Neuronal stem cell (in vitro differentiated cells): ENCODE measurements around the gene LRFN3.

Source experiments
- DNase-seq: peaks from one replicate; pipeline ENCODE4 v3.0.0-alpha.2; 2013; ENCODE audit warnings: low spot score
- H2AFZ ChIP-seq: one replicate; pipeline ENCODE4 v1.6.1; 2013; ENCODE audit warnings: mild to moderate bottlenecking, low read length, inconsistent platforms
- H2AK5ac ChIP-seq: 2 replicates; pipeline ENCODE4 v1.6.1; 2013; ENCODE audit warnings: low read depth, mild to moderate bottlenecking, inconsistent platforms, low read length, moderate library complexity, mixed read lengths
- H2BK120ac ChIP-seq: 2 replicates; pipeline ENCODE4 v1.6.1; 2013; ENCODE audit warnings: low read depth, mild to moderate bottlenecking, inconsistent platforms, low read length, moderate library complexity, mixed read lengths
- H2BK12ac ChIP-seq: one replicate; pipeline ENCODE4 v1.6.1; 2013; ENCODE audit warnings: low read length, inconsistent platforms
- H2BK15ac ChIP-seq: 2 replicates; pipeline ENCODE4 v1.6.1; 2013; ENCODE audit warnings: mild to moderate bottlenecking, low read length, inconsistent platforms, mixed read lengths
- H2BK5ac ChIP-seq: one replicate; pipeline ENCODE4 v1.6.1; 2013; ENCODE audit warnings: inconsistent platforms, mild to moderate bottlenecking, low read length, moderate library complexity
- H3K14ac ChIP-seq: one replicate; pipeline ENCODE4 v1.6.1; 2013; ENCODE audit warnings: low read length, inconsistent platforms
- H3K18ac ChIP-seq: 2 replicates; pipeline ENCODE4 v1.6.1; 2013; ENCODE audit warnings: low read length, inconsistent platforms
- H3K23ac ChIP-seq: 2 replicates; pipeline ENCODE4 v1.6.1; 2013; ENCODE audit warnings: low read depth, mild to moderate bottlenecking, mixed read lengths, low read length, inconsistent platforms; ENCODE audit not compliant: poor library complexity
- H3K27ac ChIP-seq: replicated peaks from 3 replicates; pipeline ENCODE4 v1.5.1; 2013; ENCODE audit warnings: low read length, inconsistent platforms
- H3K27me3 ChIP-seq, 3 experiments: 2 replicates each; pipeline ENCODE4 v1.6.1; 2013; ENCODE audit warnings: low read length in 3 of 3, mild to moderate bottlenecking in 2 of 3, inconsistent platforms in 1 of 3, low read depth in 1 of 3, mixed read lengths in 1 of 3, moderate library complexity in 1 of 3; ENCODE audit not compliant: control insufficient read depth in 3 of 3, insufficient read depth in 3 of 3
- H3K36me3 ChIP-seq, 2 donors: replicated peaks in 1 of 2; 2 replicates each; pipeline ENCODE4 v1.6.1; 2013; ENCODE audit warnings: low read length in 2 of 2; ENCODE audit not compliant: control insufficient read depth in 2 of 2, insufficient read depth in 2 of 2
- H3K4ac ChIP-seq: 2 replicates; pipeline ENCODE4 v1.6.1; 2013; ENCODE audit warnings: inconsistent platforms, mild to moderate bottlenecking, low read length, moderate library complexity
- H3K4me1 ChIP-seq, 2 donors: 1 replicate in 1 of 2; 2 replicates in 1 of 2; pipeline ENCODE4 v1.6.1; 2013; ENCODE audit warnings: low read length in 2 of 2, low read depth in 1 of 2; ENCODE audit not compliant: control insufficient read depth in 2 of 2, insufficient read depth in 1 of 2
- H3K4me2 ChIP-seq: one replicate; pipeline ENCODE4 v1.6.1; 2013; ENCODE audit warnings: mild to moderate bottlenecking, low read length, inconsistent platforms; ENCODE audit not compliant: insufficient read depth, poor library complexity, severe bottlenecking
- H3K4me3 ChIP-seq, 2 donors: 2 replicates each; pipeline ENCODE4 v1.5.1; 2013; ENCODE audit warnings: low read length in 2 of 2, mild to moderate bottlenecking in 2 of 2, inconsistent platforms in 1 of 2, moderate library complexity in 1 of 2
- H3K79me1 ChIP-seq: one replicate; pipeline ENCODE4 v1.6.1; 2013; ENCODE audit warnings: low read depth, mild to moderate bottlenecking, inconsistent platforms, low read length, moderate library complexity
- H3K9ac ChIP-seq: one replicate; pipeline ENCODE4 v1.6.1; 2013; ENCODE audit warnings: mild to moderate bottlenecking, low read depth, low read length, inconsistent platforms; ENCODE audit not compliant: poor library complexity
- H3K9me3 ChIP-seq, 2 donors: replicated peaks in 1 of 2; 2 replicates each; pipeline versions ENCODE3 to v1.6.1; 2013; ENCODE audit warnings: low read length in 2 of 2, mild to moderate bottlenecking in 2 of 2, inconsistent platforms in 1 of 2, low read depth in 1 of 2, mixed read lengths in 1 of 2, moderate library complexity in 1 of 2; ENCODE audit not compliant: control insufficient read depth in 2 of 2, insufficient read depth in 1 of 2
- H4K8ac ChIP-seq: one replicate; pipeline ENCODE4 v1.6.1; 2013; ENCODE audit warnings: low read depth, mild to moderate bottlenecking, inconsistent platforms, low read length, moderate library complexity
- H4K91ac ChIP-seq: one replicate; pipeline ENCODE4 v1.6.1; 2013; ENCODE audit warnings: low read length, low read depth, mild to moderate bottlenecking, inconsistent platforms; ENCODE audit not compliant: poor library complexity
- WGBS, 2 donors: extraction: QIAGEN DNeasy Blood & Tissue Kit; methylation state at CpG; one replicate each; pipeline ENCODE4 v1.1.7; 2013; ENCODE audit warnings: missing lambda C conversion rate in 2 of 2, mixed read lengths in 1 of 2; ENCODE audit not compliant: insufficient read length in 2 of 2, insufficient replicate concordance in 1 of 2; ENCODE audit errors: extremely low coverage in 2 of 2; 5-methylcytosine and 5-hydroxymethylcytosine counted together

Gene LRFN3

GRCh38 chr19:35943321-35944301 is 7.4 kb downstream of the LRFN3 start:
- Histone ChIP-seq H3K27me3 (no peaks in the 10 kb centered on the region), H3K36me3 (peaks cover 16 to 49% of the 10 kb centered on the region in 2 donors), H3K4me1 (no peaks in the 10 kb centered on the region), H3K9me3 (peaks cover 0 to 1% of the 10 kb centered on the region in 2 donors), H2BK120ac (no peak overlapping the region), H4K8ac (no peak overlapping the region), H3K14ac (no peak overlapping the region), H2AK5ac (no peak overlapping the region), H2BK5ac (no peak overlapping the region), H2BK15ac (no peak overlapping the region), H3K79me1 (peaks cover 12% of the 10 kb centered on the region), H3K9ac (no peak overlapping the region), H3K23ac (no peak overlapping the region), H3K4ac (no peak overlapping the region), H4K91ac (no peak overlapping the region), H2AFZ (no peak overlapping the region), H3K4me2 (no peak overlapping the region), H2BK12ac (no peak overlapping the region), H3K18ac (no peak overlapping the region), H3K27ac (no peak overlapping the region), H3K4me3 (no peak overlapping the region)
- no peak for DNase-seq
- no CpG with 5 or more reads among the region's 9 CpGs for WGBS, 2 donors

GRCh38 chr19:35944556-35944955 is 8.4 kb downstream of the LRFN3 start:
- H3K27ac ChIP-seq = no peak overlapping the region
- no peak overlapping the region for H4K8ac ChIP-seq
- H3K4me1 ChIP-seq = peaks cover 0 to 3% of the 10 kb centered on the region in 2 donors
- H2BK120ac ChIP-seq = no peak overlapping the region
- H3K36me3 ChIP-seq = peaks cover 15 to 44% of the 10 kb centered on the region in 2 donors
- peaks cover 9% of the 10 kb centered on the region for H3K79me1 ChIP-seq
- H3K4ac ChIP-seq = no peak overlapping the region
- peak overlapping the region; percentile 21 for H3K9ac ChIP-seq
- H3K4me2 ChIP-seq = no peak overlapping the region
- H2AFZ ChIP-seq = no peak overlapping the region
- no peaks in the 10 kb centered on the region for H3K27me3 ChIP-seq
- H3K14ac ChIP-seq = no peak overlapping the region
- H3K18ac ChIP-seq = no peak overlapping the region
- WGBS, 2 donors = no CpG with 5 or more reads among the region's 52 CpGs
- no peak overlapping the region for H2BK5ac ChIP-seq
- H3K23ac ChIP-seq = peak overlapping the region; percentile 65
- no peak overlapping the region for H2BK12ac ChIP-seq
- peaks cover 0 to 1% of the 10 kb centered on the region in 2 donors for H3K9me3 ChIP-seq
- H2BK15ac ChIP-seq = no peak overlapping the region
- no peak overlapping the region for H3K4me3 ChIP-seq
- H4K91ac ChIP-seq = no peak overlapping the region
- no peak overlapping the region for H2AK5ac ChIP-seq
- DNase-seq = no peak

GRCh38 chr19:35945121-35945790 is 9.1 kb downstream of the LRFN3 start:
- no CpG with 5 or more reads among the region's 11 CpGs for WGBS, 2 donors

GRCh38 chr19:35946203-35946602 is 10.0 kb downstream of the LRFN3 start:
- Histone ChIP-seq H3K4me2 (no peak overlapping the region), H3K23ac (no peak overlapping the region), H3K9ac (no peak overlapping the region), H3K14ac (no peak overlapping the region), H3K4me1 (peaks cover 0 to 3% of the 10 kb centered on the region in 2 donors), H3K79me1 (peaks cover 4% of the 10 kb centered on the region), H2AFZ (no peak overlapping the region), H2BK15ac (no peak overlapping the region), H2AK5ac (no peak overlapping the region), H2BK12ac (no peak overlapping the region), H3K18ac (no peak overlapping the region), H4K91ac (no peak overlapping the region), H3K27ac (no peak overlapping the region), H3K4me3 (no peak overlapping the region), H2BK5ac (no peak overlapping the region), H3K27me3 (no peaks in the 10 kb centered on the region), H2BK120ac (no peak overlapping the region), H3K9me3 (peaks cover 0 to 1% of the 10 kb centered on the region in 2 donors), H3K36me3 (peaks cover 11 to 28% of the 10 kb centered on the region in 2 donors), H4K8ac (no peak overlapping the region), H3K4ac (no peak overlapping the region)
- no CpG with 5 or more reads among the region's 4 CpGs for WGBS, 2 donors
- DNase-seq = no peak

More at GRCh38 chr19:35945121-35945790, 9.1 kb downstream of the LRFN3 start:
- Histone ChIP-seq H2BK15ac (no peak overlapping the region), H3K4me3 (no peak overlapping the region), H4K8ac (peak overlapping the region; percentile 65), H3K9ac (no peak overlapping the region), H3K36me3 (peaks cover 15 to 37% of the 10 kb centered on the region in 2 donors), H2AK5ac (no peak overlapping the region), H2BK12ac (no peak overlapping the region), H2BK5ac (no peak overlapping the region), H3K4me1 (peaks cover 0 to 3% of the 10 kb centered on the region in 2 donors), H3K23ac (no peak overlapping the region), H2AFZ (no peak overlapping the region), H3K27me3 (no peaks in the 10 kb centered on the region), H3K14ac (peak overlapping the region; percentile 71), H3K4ac (no peak overlapping the region), H4K91ac (no peak overlapping the region), H3K4me2 (no peak overlapping the region), H3K27ac (no peak overlapping the region), H3K18ac (no peak overlapping the region), H3K9me3 (peaks cover 0 to 1% of the 10 kb centered on the region in 2 donors), H2BK120ac (no peak overlapping the region), H3K79me1 (peaks cover 6% of the 10 kb centered on the region)
- DNase-seq = no peak
